Measurements from ENCODE around the gene SLC26A1.

DNA sequence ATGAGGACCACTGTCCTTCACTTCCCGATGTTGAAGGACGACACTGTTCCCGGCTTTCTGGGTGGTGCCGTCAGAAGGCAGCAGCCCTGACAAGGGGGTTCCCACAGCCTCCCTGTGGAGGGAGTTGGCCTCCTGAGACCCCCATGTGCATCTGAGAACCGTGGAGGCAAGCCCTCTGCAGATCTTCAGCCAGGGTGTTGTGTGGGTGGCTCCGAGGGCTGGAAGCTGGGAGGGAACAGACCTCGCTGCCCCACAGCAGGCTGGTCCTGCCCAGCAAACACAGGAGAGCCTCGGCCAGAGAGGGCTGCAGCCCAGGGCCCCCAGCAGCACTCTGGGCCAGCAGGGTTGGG is 36.0 kb downstream of the SLC26A1 start:
- TF ChIP-seq, protein P1, sequence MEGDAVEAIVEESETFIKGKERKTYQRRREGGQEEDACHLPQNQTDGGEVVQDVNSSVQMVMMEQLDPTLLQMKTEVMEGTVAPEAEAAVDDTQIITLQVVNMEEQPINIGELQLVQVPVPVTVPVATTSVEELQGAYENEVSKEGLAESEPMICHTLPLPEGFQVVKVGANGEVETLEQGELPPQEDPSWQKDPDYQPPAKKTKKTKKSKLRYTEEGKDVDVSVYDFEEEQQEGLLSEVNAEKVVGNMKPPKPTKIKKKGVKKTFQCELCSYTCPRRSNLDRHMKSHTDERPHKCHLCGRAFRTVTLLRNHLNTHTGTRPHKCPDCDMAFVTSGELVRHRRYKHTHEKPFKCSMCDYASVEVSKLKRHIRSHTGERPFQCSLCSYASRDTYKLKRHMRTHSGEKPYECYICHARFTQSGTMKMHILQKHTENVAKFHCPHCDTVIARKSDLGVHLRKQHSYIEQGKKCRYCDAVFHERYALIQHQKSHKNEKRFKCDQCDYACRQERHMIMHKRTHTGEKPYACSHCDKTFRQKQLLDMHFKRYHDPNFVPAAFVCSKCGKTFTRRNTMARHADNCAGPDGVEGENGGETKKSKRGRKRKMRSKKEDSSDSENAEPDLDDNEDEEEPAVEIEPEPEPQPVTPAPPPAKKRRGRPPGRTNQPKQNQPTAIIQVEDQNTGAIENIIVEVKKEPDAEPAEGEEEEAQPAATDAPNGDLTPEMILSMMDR (IDR thresholded peaks at IDR 0.05; ENCODE audit: insufficient read depth, low read length, poor library complexity, severe bottlenecking): no peak
- no peak for TF ChIP-seq EZH2phosphoT487 (conservative IDR thresholded peaks at IDR 0.05; ENCODE audit: low read length)

All from SU-DHL-6 (cell line).